ENCODE measurements around the gene PARD3B.

DNA sequence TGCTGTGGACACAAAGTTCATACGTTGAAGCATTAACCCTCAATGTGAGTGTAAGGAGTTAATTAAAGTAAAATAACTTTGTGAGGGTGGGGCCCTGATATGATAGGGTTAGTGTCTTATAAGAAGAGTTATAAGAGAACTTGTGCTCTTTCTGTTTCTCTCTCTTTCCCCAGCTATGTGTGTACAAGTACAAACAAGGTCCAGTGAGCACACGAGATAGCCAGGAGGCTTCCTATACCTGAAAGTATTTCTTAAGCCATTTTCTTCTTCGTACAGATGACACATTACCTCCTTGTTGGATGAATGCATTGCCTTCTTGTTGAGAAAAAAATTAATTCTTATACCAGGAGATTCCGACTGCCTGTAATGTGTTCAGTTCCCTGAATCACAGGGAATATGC, 301.2 kb downstream of the PARD3B start:
- TF ChIP-seq, protein P1, sequence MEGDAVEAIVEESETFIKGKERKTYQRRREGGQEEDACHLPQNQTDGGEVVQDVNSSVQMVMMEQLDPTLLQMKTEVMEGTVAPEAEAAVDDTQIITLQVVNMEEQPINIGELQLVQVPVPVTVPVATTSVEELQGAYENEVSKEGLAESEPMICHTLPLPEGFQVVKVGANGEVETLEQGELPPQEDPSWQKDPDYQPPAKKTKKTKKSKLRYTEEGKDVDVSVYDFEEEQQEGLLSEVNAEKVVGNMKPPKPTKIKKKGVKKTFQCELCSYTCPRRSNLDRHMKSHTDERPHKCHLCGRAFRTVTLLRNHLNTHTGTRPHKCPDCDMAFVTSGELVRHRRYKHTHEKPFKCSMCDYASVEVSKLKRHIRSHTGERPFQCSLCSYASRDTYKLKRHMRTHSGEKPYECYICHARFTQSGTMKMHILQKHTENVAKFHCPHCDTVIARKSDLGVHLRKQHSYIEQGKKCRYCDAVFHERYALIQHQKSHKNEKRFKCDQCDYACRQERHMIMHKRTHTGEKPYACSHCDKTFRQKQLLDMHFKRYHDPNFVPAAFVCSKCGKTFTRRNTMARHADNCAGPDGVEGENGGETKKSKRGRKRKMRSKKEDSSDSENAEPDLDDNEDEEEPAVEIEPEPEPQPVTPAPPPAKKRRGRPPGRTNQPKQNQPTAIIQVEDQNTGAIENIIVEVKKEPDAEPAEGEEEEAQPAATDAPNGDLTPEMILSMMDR (IDR thresholded peaks at IDR 0.05; ENCODE audit: low read depth, low read length, poor library complexity, severe bottlenecking) = no peak
- no peak for TF ChIP-seq EZH2phosphoT487 (IDR thresholded peaks at IDR 0.05; ENCODE audit: borderline replicate concordance, low read length)
